Nephron progenitor cell (in vitro differentiated cells): ENCODE measurements around the gene ZDHHC11B.
"Not testable (repeated sequence)": the region's sequence is repeated elsewhere in the genome, so short reads cannot be mapped to it uniquely, and the experiment has no call there.

ENCODE experiments used
- DNase-seq: peaks from one replicate; pipeline ENCODE4 v3.0.0; 2021
- H3K27ac Mint-ChIP-seq: 2 replicates; pipeline ENCODE4 v1.8.0; 2021; ENCODE audit warnings: mild to moderate bottlenecking, moderate library complexity, mixed read lengths
- H3K27me3 Mint-ChIP-seq: 2 replicates; pipeline ENCODE4 v1.8.0; 2021; ENCODE audit warnings: mild to moderate bottlenecking, low read depth, mixed read lengths; ENCODE audit not compliant: poor library complexity
- H3K36me3 Mint-ChIP-seq: 2 replicates; pipeline ENCODE4 v1.8.0; 2021; ENCODE audit warnings: low read depth, mixed read lengths
- H3K4me1 Mint-ChIP-seq: 2 replicates; pipeline ENCODE4 v1.8.0; 2021; ENCODE audit warnings: mixed read lengths
- H3K4me3 Mint-ChIP-seq: 2 replicates; pipeline ENCODE4 v1.8.0; 2021; ENCODE audit warnings: mild to moderate bottlenecking, moderate library complexity, mixed read lengths
- H3K9me3 Mint-ChIP-seq: 2 replicates; pipeline ENCODE4 v1.8.0; 2021; ENCODE audit warnings: mild to moderate bottlenecking, moderate library complexity, mixed read lengths
- TF ChIP-seq, protein P1 (sequence below): fragments of 200-600 bp; sonication (generic); IDR thresholded peaks from 2 replicates; pipeline ENCODE4 v1.5.0; 2021; ENCODE audit warnings: antibody characterized with exemption

Gene ZDHHC11B, protein sequence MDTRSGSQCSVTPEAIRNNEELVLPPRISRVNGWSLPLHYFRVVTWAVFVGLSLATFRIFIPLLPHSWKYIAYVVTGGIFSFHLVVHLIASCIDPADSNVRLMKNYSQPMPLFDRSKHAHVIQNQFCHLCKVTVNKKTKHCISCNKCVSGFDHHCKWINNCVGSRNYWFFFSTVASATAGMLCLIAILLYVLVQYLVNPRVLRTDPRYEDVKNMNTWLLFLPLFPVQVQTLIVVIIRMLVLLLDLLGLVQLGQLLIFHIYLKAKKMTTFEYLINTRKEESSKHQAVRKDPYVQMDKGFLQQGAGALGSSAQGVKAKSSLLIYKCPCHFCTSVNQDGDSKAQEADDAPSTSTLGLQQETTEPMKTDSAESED

DNA sequence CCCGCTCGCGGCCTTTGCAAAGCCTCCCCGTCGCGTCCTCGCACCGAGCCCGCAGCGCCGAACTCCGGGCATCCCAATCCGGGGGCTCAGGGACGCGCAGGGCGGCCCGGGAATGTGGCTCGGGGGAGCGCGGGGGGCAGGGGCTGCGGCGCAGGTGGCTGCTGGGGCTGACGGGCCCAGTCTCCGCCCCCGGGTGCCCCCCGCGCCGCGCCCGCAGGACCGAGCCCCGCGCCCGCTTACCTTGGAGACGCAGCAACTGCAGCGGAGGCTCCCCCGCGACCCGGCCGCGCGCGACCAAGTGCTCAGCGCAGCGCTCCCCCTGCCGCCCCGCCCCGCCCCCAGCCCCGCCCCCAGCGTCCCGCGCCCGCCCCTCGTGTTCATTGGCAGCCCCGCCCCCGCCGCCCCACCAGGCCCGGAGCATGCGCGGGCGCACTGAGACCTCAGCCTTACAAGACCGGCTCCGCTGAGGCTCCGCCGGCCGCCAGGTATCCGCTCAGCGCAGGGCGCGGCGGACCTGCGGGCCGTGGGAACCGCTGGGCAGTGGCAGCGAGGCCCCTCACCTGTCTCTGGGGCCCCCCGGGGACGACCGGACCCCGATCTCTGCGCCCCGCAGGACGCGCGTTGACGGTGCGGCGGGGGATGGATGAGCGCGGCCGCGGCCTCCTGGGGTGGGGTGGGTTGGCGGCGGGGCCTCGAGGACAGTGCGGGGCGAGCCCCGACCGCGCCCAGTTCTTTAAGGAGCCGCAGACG lies at the start of gene ZDHHC11B:
TSS of gene ZDHHC11B (minus strand) at position 302 of the 750 bp plus-strand sequence. CDS start 17,810 bp downstream, outside the sequence.
- Mint-ChIP-seq H3K36me3 (peaks cover 18% of the 10 kb centered on the region), H3K27me3 (peaks cover 30% of the 10 kb centered on the region), H3K9me3 (peaks cover 18% of the 10 kb centered on the region), H3K4me3 (peak within 1 kb of the TSS; percentile 76)
- H3K4me1 Mint-ChIP-seq, H3K27ac Mint-ChIP-seq: not testable (repeated sequence)
- DNase-seq: peak; percentile 96

DNA sequence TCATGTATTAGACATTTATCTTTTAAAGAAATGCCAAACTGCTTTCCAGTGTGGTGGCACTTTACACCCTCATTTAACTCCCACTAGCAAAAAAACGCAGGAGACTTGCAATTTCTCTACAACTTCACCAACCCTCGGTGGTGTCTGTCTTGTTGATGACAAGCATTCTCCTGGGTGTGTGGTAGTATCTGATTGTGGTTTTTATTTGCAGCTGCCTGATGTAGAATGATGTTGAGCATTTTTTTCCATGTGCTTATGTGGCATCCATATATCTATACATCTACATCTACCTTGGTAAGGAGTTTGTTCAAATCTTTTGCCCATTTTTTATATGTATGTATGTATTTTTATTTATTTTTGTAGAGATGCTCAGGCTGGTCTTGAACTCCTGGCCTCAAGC lies 49.5 kb upstream of the ZDHHC11B start:
- H3K36me3 Mint-ChIP-seq: peaks cover 12% of the 10 kb centered on the region
- not testable (repeated sequence) for H3K4me3 Mint-ChIP-seq, H3K9me3 Mint-ChIP-seq, DNase-seq, H3K27ac Mint-ChIP-seq, H3K4me1 Mint-ChIP-seq, H3K27me3 Mint-ChIP-seq

DNA sequence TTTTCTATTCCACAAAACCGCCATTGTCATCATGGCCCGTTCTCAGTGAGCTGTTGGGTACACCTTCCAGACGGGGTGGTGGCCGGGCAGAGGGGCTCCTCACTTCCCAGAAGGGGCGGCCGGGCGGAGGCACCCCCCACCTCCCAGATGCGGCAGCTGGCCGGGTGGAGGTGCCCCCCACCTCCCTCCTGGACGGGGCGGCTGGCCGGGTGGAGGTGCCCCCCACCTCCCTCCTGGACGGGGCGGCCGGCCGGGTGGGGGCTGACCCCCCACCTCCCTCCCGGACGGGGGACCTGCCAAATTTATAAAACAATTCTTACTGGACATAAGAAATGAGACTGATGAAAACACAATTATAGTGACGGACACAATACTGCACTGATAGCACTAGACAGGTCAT lies 43.7 kb upstream of the ZDHHC11B start:
- H3K27me3 Mint-ChIP-seq, H3K4me3 Mint-ChIP-seq, DNase-seq, H3K9me3 Mint-ChIP-seq, H3K4me1 Mint-ChIP-seq, H3K27ac Mint-ChIP-seq: not testable (repeated sequence)
- peaks cover 37% of the 10 kb centered on the region for H3K36me3 Mint-ChIP-seq

DNA sequence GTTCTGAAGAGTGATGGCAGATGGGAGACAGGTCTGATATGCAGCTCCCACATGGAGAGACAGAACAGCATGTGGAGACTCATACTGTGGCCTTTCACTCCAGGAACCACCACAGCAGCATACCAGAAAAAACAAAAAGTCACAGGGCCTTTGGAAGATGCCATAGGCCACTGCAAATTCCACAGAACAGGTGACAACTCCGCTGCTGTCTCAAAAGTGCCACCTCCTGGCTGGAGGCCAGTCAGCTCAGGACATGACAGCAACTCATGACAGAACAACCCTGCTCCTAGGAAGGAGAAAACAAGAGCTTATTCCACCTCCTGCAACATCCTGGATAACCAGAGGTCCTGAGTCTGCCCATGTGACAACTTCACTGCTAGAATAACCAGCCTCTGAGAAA lies 41.0 kb upstream of the ZDHHC11B start:
- not testable (repeated sequence) for H3K4me3 Mint-ChIP-seq, H3K27ac Mint-ChIP-seq, H3K4me1 Mint-ChIP-seq, DNase-seq, H3K9me3 Mint-ChIP-seq
- Mint-ChIP-seq H3K36me3 (peaks cover 56% of the 10 kb centered on the region), H3K27me3 (peaks cover 10% of the 10 kb centered on the region)

DNA sequence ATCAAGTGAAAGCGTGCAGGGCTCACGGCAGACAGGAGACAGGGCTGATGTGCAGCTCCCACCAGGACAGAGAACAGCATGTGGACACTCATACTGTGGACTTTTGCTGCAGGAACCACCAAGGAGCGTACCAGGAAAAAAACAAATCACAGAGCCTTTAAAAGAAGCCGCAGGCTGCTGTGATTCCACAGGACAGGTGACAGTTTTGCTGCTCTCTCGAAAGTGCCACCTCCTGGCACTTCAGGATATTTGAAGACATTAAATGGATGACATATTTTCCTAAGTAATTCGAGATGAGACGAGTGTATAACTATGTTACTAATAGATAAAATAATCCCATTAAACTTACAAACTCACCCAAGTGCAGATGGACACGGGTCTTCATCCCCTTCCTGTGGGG lies 37.0 kb upstream of the ZDHHC11B start:
- peaks cover 60% of the 10 kb centered on the region for H3K36me3 Mint-ChIP-seq
- peaks cover 10% of the 10 kb centered on the region for H3K27me3 Mint-ChIP-seq
- H3K4me3 Mint-ChIP-seq: no peak overlapping the region
- no peak overlapping the region for H3K27ac Mint-ChIP-seq
- peaks cover 9% of the 10 kb centered on the region for H3K4me1 Mint-ChIP-seq
- DNase-seq: no peak
- no peaks in the 10 kb centered on the region for H3K9me3 Mint-ChIP-seq
- TF ChIP-seq, protein P1, sequence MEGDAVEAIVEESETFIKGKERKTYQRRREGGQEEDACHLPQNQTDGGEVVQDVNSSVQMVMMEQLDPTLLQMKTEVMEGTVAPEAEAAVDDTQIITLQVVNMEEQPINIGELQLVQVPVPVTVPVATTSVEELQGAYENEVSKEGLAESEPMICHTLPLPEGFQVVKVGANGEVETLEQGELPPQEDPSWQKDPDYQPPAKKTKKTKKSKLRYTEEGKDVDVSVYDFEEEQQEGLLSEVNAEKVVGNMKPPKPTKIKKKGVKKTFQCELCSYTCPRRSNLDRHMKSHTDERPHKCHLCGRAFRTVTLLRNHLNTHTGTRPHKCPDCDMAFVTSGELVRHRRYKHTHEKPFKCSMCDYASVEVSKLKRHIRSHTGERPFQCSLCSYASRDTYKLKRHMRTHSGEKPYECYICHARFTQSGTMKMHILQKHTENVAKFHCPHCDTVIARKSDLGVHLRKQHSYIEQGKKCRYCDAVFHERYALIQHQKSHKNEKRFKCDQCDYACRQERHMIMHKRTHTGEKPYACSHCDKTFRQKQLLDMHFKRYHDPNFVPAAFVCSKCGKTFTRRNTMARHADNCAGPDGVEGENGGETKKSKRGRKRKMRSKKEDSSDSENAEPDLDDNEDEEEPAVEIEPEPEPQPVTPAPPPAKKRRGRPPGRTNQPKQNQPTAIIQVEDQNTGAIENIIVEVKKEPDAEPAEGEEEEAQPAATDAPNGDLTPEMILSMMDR: no peak

DNA sequence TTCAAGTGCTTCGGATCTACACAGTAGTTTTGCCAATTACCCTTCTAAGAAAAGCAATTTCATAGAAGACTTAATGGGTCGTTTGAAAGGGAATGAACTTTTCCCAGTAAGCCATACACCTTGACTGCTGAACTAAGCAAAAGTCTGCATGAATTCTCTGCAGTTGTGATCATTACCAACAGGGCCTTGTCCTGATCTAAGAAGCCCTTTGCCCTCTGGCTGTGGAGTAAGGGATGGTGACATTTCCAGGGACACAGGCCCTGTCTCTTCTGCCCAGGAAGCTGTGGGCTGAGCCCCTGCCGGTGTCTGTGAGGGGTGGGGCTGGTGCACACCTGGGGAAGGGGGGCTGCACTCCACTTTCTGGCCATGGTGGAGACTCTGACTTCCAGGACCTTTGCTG lies 35.7 kb upstream of the ZDHHC11B start:
- H3K4me3 Mint-ChIP-seq: no peak overlapping the region
- peaks cover 7% of the 10 kb centered on the region for H3K27me3 Mint-ChIP-seq
- peaks cover 9% of the 10 kb centered on the region for H3K4me1 Mint-ChIP-seq
- TF ChIP-seq, protein P1: no peak
- peaks cover 6% of the 10 kb centered on the region for H3K9me3 Mint-ChIP-seq
- H3K27ac Mint-ChIP-seq: no peak overlapping the region
- H3K36me3 Mint-ChIP-seq: peaks cover 71% of the 10 kb centered on the region
- DNase-seq: no peak

DNA sequence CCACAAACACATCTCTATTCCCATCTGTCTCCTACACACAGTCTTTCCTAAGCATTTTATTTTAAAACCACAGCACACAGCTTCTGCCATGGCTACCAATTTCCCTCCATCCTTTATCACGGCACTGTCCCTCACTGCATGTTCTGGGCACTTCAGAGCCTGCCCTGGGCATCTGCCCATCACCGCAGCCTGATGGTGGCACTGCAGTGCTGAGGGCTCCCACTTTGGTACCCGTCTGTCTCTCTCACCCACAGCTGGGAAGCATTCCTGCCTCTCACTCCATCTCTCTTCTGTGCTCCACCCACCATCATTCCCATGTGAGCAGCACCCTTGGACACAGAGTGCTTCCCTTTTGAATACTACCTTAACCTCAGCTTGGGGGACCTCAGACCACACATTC lies 34.5 kb upstream of the ZDHHC11B start:
- no peak overlapping the region for H3K27ac Mint-ChIP-seq
- DNase-seq: no peak
- H3K4me3 Mint-ChIP-seq: no peak overlapping the region
- peaks cover 69% of the 10 kb centered on the region for H3K36me3 Mint-ChIP-seq
- TF ChIP-seq, protein P1: no peak
- H3K4me1 Mint-ChIP-seq: peaks cover 9% of the 10 kb centered on the region
- H3K27me3 Mint-ChIP-seq: peaks cover 3% of the 10 kb centered on the region
- peaks cover 10% of the 10 kb centered on the region for H3K9me3 Mint-ChIP-seq
